SH-SY5Y (cell line): ENCODE data around the gene PFDN2.

ENCODE experiments used
- GATA2 ChIP-seq: IDR thresholded peaks from 2 replicates; pipeline ENCODE4 v1.6.1; 2011; ENCODE audit warnings: mild to moderate bottlenecking, low read depth, low read length
- GATA3 ChIP-seq: IDR thresholded peaks from 2 replicates; pipeline ENCODE4 v1.6.1; 2011; ENCODE audit warnings: low read depth, mild to moderate bottlenecking, low read length, moderate library complexity

- TF ChIP-seq GATA2: no peak
- TF ChIP-seq GATA3: no peak
Measured at GRCh38 chr1:161082996-161083747, 34.7 kb downstream of the PFDN2 start.
